GM03348 (cell line): ENCODE data around the gene RGN.
"Not testable (repeated sequence)": the region's sequence is repeated elsewhere in the genome, so short reads cannot be mapped to it uniquely, and the experiment has no call there.

ENCODE experiments used
- DNase-seq: peaks from one replicate; pipeline ENCODE4 v3.0.0; 2012; ENCODE audit warnings: low spot score

The RGN gene

DNA sequence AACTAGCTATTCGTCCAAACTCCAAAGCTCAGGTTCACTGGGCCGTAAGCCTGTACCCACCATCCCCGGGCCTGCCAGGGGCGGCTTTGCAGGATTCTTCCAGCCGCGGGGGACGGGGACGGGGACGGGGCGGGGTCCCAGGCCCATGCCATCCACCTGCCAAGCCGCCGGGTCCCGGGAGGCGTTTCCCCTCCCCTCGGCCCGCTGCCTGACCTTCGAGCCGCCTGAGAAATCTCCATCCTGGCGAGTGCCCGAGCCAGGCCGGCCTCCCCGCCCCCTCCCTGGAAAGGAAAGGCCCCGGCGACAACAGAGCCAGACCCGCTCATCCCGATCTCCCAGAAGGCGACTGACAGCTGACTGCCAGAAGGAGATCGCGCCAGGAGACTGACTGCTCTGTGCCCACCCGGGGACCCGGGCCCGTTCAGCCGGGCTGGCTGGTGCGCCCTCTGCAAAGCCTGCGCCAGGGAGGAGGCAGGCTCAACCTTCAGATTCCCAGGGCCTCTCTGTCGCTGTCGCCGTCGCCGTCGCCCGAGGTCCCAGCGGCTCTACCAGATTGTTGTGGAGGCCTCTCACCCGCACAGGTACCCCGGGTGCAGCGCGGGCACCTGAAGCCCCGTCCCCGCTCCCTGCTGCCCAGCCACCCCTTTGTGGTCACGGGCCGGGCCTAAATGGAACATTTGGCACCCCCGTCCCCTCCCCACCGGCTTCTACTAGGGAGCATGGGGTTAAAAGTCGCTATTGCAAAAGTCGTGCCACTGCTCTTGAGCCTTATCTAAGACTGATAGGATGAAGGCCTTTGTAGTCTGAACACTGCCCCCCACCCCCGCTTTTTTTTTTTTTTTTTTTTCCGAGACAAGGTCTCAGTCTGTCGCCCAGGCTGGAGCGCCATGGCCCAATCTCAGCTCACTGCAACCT lies at the start of gene RGN:
Gene RGN, plus strand, starts transcription at position 315 of the 915 bp plus-strand sequence. CDS start 2,702 bp downstream, outside the sequence.
- peak; percentile 35 for DNase-seq

DNA sequence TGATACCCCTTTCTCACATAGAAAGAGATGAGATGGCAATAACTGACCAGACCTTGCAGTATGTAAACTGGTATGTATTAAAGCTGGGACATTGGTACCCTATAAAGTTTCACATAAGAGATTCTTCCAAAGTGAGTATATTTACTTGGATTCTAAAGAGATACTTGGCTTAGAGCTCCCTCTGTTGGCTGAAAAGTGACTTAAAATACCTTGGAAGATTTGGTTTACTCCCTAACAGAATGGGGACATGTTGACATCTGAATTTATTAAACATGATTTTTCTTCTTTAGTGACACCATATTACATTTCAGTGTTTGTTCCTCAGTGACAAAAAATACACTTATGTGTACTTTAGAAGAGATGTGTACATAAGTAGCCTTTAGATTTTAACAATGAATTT lies 47.9 kb upstream of the RGN start:
- peak; percentile 60 for DNase-seq

DNA sequence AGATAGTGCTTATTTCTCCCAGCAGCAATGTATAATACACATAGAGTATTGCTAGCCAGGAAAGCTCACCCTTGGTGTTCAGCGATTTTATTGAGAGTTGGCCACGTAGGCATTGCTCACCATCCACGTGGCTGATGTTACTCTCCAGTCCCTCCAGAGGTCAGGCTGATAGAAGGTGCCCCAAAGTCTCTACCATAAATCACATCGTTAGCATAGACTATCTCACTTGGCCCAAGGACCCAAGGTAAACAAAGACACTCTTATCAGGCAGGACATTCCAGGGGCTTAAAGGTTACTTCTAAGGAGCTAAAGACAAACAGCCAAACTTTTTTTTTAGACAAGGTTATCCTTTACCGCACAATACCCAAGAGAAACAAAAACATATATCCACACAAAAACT lies 30.3 kb upstream of the RGN start:
- DNase-seq, result no peak

DNA sequence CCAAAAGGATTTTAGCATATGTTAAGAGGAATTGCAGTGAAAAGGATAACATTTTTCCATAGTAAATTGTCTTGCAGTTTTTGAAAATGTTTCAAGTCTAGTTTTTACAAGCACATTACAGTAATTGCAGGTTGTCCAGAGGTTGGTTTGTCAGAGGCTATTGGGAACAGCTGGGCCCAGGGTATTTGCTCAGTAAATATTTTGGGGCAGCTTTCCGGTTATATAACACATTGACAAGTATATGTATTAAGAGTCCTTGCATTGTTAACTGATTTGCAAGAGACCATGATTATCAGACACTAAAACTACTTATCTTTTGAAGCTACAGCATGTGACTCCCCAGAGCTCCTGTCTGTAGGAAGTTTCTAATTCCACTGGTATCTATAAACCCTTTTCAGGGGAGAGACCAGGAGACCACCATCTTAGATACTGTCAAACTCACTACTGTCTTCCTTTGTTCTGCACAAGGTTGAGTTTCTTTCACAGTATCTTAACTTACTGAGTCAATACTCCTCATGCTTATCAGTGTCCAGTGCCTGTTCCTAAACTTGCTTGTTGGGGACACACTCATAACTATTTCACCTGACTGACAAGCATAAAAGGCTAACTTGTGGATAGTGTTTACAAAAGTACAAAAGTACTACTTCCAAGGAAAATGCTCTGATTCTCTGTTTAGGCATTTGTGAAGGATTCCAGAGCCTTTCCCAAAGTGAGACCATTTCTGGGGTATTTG lies 18.9 kb upstream of the RGN start:
- DNase-seq, result no peak

DNA sequence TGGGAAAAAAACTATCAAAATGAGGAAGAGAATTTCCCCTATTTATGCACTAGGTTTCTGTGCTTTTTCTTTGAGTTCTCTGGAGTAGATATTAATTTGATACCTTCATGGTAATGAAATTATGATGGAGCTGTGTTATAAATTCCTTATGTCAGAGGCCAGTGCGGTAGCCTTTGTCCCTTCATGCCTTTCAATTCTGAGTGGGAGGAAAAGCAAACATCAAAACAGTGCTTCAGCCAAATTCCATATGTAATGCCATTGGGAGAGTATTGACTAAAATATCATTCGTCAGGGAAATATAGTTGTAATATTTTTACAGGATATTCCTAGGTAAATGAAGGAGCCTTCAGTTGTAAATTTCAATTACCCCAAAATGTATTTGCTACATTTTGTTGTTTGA lies 17.5 kb upstream of the RGN start:
- no peak for DNase-seq

DNA sequence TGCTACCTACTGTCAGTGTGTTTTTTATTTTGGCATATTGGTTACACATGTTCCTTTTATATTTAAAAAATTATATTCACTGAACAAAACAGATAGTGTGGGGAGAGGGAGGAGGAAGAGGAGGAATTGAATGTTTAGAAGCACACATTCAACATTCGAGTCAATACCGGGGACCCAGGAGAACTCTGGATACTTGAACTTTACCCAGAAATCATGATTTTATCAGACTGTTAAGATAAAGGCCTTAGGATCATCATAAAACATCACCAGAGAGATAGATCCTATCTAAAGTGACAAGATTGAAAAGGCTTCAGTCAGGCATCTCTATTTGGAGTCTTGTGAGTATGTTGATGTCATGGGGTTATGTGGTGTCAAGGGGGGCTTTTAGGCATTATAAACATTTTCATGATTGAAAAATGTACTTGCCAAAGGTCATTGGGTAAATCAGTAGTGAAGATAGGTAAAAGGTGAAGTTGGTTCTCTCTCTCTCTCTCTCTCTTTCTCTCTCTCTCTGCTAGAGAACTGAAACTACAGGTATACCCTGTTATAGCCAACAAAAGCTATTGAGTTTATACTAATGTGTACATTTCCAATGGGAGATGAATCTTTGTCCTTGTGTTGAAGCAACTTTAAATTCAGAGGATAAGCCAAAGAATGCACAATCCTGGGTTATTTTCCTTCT lies 16.9 kb upstream of the RGN start:
- DNase-seq, result no peak

DNA sequence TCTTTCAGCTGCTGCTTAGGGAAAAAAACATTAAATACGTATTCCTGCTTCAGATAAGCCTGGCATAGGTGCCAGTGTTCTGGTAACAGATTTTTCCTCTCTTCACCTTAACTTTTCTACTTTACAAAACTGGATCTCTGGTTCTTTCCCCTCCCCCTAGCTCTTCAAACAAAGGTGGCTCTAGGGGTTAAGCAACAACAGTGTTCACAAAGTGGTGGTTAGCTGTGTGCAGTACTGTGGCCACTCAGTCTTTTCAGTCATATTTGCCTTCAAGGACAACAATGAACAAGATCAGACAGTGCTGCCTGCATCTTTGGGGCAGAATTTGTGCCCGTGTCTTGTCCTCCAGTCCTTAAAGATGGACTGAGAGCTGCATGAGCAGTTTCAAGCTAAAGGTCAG lies 15.1 kb upstream of the RGN start:
- no peak for DNase-seq

DNA sequence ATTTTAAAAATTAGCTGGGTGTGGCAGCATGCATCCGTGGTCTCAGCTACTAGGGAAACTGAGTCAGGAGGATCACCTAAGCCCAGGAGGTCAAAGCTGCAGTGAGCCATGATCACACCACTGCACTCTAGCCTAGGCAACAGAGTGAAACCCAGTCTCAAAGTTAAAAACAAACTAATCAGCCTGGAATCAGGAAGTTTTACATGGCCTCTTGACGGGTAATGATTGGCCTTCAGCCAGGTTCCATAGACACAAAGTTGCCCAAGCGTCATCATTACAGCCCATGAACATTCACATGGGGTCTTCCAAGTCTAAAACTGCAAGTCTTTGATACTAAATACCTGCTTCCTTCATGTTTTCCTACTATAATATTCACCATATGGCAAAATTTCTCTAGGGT lies 10.0 kb upstream of the RGN start:
- DNase-seq, result no peak

DNA sequence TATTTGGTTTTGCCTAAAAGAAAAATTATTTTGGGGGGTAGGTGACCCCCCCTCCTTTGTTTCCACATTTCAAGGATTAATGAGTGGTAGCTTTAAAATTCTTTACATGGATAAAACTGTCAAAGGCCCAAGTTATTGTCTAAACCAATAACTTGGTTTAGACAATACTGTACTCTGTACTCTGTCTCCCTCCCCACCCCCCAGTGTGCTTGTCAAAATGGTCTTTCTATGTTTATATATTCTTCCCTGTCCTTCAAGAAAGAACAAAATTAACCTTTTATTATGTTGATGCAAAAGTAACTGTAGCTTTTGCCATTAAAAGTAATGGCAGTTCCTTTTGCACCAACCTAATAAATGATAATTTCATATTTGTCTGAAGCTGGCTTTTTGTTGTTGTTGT lies 9.5 kb upstream of the RGN start:
- DNase-seq, result no peak

DNA sequence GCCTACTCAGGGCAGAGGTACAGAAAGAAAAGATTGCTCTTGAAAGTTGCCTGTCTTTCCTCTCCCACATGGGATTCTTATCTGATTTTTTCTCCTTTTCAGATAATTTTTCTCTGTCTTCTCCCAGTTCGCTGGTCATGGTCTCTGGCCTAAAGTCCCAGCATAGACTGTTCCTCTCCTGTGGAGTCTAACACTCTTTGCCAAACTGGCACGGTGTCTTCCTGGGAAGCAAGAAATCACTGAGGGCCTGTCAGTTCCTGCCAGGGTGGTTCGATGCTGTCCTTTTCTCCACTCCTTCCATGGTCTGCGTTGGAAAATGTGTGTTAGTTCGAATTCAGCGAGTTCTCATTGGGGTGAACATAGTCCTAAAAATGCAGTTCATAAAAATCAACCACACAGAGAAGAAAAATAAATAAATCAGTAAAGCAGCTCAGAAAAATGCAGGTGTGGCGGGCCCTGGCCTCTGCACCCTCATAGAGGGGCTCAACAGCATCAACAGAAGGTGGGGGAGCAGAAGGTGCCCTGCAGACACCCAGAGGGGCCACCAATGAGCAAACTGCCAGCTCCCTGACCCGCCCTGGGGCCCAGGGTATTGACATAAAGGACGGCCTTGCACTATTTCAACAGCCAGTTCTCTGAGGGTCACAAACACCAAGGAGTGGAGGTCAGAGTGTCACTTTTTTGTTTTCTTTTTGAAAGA lies 2.1 kb downstream of the RGN start:
- no peak for DNase-seq

DNA sequence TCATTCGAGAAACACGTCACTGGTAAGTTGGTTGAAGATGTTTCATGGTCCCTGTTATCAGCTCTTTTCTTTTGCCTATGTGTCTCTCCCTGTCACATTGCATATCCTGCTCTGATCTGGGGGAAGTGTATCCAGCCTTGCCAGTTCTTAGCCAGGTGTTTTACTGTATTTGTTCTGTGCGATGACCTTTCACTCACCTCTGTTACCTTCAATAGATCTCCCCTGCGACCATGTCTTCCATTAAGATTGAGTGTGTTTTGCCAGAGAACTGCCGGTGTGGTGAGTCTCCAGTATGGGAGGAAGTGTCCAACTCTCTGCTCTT lies 2.6 kb downstream of the RGN start:
- no peak for DNase-seq

DNA sequence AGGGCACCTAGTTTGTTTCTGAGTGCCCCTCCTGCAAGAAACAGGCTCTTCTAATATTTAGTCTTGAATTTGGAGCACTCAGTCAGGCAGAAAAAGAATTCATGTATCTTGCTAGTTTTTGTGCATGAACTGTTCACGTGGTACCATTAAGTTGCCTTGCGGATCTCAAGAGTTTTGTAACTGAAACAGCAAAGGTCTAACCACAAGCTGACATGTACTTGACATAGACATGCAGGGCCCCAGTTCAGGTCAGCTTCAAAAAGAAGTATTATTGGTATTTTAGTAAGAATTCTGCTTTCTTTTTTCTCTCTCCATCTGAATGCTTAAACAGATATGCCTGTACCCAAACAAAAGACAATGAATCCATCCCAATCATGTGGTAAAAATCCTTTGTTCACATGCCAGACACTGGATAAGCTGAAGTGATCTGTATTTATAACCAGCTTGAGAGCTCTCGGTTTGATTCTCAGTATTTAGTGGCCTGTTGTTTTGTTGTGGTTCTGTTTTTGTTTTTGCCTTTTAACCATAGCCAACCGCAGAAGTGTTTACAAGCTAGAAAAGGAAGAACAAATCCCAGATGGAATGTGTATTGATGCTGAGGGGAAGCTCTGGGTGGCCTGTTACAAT lies 13.0 kb downstream of the RGN start:
- no peak for DNase-seq

DNA sequence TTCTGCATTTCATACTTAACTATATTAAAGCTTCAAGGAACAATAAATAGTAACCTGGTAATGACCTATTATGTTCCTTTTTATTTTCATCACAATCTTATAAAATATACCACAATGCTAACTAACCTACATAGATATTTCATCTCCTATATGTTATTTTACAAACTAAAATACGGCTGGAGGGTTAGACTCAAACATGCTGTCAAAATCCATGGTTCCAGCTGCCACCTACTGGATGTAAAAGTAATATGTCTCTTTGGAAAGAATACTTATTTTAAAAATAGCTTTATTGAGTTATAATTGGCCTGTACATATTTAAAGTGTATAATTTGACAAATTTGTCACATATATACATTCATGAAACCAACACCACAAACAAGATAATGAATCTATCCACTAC lies 15.0 kb downstream of the RGN start:
- peak; percentile 9 for DNase-seq

DNA sequence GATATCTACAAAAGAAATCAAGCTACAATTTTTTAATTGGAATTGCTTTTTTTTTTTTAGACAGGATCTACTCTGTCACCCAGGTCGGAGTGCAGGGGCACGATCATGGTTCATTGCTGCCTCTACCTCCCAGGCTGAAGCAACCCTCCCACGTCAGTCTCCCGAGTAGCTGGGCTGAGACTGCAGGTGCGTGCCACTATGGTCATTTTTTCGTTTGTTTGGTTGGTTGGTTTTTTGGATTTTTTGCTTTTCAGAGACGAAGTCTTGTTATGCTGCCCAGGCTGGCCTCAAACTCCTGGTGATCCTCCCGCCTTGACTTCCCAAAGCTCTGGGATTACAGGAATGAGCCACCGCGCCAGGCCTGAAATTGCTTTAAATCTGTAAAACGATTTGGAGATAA lies 15.6 kb downstream of the RGN start:
- DNase-seq, result no peak

DNA sequence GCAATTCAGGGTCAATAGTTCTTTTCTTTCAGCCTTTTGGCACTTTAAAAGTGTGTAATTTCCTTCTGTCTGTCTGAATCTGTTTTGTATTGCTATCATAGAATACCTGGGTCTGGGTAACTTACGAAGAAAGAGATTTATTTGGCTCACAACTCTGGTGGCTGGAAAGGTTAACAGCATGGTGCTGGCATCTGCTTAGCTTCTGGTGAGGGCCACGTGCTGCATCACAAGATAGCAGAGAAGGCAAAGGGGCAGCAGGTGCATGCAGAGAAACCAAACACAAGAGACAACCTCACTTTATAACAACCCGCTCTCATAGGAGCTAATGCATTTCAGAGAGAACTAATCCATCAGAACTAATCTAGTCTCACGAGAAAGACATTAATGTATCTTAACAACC lies 18.8 kb downstream of the RGN start:
- DNase-seq, result no peak

DNA sequence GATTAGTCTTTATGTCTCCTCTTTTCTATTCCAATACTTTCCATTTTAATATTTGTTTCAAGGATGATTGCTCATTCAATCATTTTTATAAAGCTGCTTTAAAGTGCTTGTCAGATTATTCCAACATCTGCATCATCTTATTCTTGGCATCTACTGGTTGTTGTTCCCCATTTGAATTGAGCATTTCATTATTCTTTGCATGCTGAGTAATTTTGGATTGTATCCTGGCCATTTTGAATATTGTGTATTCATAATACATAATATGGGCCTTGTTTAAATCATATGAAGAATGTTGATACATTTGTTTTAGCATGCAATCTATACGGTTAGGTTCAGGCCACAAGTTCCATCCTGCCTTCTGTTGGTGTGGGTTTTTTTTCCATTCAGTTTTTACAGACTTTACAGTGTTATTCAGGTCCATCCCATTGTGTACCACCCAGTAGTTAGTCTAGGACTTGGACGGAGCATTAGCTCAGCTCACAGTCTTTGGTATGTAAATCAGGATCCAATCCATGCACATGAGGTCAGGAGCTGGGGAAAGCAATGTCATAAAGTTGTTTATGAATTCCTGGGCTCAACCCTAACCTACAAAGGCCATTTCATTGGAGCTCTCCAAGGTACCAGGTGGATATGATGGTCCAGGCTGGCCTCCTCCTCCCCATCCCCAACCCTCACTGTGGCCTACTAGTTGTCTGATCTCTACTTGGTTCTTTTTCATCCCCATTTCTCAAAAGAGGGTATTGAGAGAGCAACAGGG lies 20.3 kb downstream of the RGN start:
- DNase-seq, result no peak

DNA sequence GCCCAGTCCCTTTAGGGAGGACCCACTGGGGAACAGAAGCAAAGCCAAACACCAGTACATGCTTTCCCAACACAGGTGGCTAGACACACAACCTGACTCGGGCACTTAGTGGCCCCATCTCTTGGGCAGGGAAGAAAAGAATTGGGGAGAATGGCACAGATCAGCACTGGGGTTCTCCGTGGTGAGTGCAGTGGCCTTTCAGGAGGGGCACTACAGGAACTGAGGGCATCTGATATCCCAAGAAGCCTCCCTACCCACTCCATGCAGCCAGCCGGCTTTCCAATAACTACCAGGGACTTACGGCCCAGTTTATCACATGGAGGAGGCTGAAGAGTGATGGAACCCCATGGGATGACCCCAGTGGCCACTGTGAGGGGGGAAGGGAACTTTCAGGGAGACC lies 23.0 kb downstream of the RGN start:
- DNase-seq, result no peak

DNA sequence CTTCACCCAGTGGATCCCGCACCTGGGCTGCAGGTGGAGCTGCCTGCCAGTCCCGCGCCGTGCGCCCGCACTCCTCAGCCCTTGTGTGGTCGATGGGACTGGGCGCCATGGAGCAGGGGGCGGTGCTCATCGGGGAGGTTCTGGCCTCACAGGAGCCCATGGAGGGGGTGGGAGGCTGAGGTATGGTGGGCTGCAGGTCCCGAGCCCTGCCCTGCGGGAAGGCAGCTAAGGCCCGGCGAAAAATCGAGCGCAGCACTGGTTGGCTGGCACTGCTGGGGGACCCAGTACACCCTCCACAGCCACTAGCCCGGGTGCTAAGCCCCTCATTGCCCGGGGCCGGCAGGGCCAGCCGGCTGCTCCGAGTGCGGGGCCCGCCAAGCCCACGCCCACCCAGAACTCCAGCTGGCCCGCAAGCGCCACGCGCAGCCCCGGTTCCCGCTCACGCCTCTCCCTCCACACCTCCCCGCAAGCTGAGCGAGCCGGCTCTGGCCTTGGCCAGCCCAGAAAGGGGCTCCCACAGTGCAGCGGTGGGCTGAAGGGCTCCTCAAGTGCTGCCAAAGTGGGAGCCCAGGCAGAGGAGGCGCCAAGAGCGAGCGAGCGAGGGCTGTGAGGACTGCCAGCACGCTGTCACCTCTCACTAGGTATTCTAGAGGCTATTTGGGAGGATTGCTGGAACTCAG lies 32.8 kb downstream of the RGN start:
- DNase-seq, result not testable (repeated sequence)

DNA sequence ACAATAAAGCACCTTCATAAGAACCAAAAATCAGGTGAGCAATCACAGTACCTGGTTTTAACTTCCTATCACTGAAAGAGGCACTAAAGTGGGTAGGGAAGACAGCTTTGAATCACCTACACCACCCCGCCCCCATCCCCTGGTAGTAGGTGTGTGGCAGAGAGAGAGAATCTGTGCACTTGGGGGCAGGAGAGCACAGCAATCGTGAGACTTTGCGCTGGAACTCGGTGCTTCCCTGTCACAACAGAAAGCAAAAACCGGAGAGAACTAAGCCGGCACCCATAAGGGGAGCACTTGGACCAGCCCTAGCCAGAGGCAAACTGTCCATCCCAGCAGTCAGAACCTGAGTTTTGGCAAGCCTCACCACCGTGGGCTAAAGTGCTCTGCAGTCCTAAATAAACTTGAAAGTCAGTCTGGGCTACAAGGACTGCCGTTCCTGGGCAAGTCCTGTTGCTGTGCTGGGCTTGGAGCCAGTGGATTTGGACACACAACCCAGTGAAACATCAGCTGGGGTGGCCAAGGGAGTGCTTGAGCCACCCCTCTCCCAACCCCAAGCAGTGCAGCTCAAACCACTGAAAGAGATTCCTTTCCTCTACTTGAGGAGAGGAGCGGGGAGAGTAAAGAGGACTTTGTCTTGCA lies 34.2 kb downstream of the RGN start:
- no peak for DNase-seq

DNA sequence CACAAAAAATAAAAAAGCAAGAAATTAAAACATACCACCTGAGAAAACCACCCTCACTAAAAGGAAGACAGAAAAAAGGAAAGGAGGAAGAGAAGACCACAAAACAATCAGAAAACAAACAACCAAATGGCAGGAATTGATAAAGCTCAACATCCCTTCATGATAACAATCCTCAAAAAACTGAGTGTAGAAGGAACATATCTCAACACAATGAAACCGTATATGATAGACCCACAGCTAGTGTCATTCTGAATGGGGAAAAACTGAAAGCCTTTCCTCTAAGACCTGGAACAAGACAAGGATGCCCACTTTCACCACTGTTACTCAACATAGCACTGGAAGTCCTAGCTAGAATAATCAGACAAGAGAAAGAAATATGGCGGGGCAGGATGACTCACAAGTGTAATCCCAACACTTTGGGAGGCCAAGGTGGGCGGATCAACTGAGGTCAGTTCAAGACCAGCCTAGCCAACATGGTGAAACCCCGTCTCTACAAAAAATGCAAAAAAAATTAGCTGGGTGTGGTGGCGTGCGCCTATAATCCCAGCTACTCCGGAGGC lies 38.4 kb downstream of the RGN start:
- not testable (repeated sequence) for DNase-seq
